Activated B cell treated with CpG ODN at 0.5 μM for 24 hours (primary cell): ENCODE results near the gene LACTB. TPM values are rescaled to one million over a fixed set of nuclear protein-coding genes. Genes with fewer than 3 reads are reported as not detected.

Experiments used
- ATAC-seq: fragments of 200-7000 bp; cut with Tn5 transposase; one replicate; pipeline ENCODE4 v1.10.0; 2021; ENCODE audit warnings: low read depth, mild to moderate bottlenecking, moderate library complexity
- CTCF ChIA-PET: fragments of 350-600 bp; sonication (Branson Sonifier 250); formaldehyde crosslinking; loops from one replicate; lab custom pipeline; 2021; ENCODE audit warnings: antibody characterized with exemption; lab: Charles Lee
- POLR2A ChIA-PET: fragments of 350-600 bp; sonication (Branson Sonifier 250); formaldehyde crosslinking; loops from one replicate; lab custom pipeline; 2021; ENCODE audit warnings: antibody characterized with exemption; lab: Charles Lee
- DNase-seq: peaks from one replicate; pipeline ENCODE4 v3.0.0; 2022
- H3K27ac Mint-ChIP-seq: one replicate; pipeline ENCODE4 v1.8.0; 2020; ENCODE audit warnings: mixed read lengths
- H3K27me3 Mint-ChIP-seq: one replicate; pipeline ENCODE4 v1.8.0; 2021; ENCODE audit warnings: mixed read lengths
- H3K36me3 Mint-ChIP-seq: one replicate; pipeline ENCODE4 v1.8.0; 2021; ENCODE audit warnings: low read depth, mixed read lengths
- H3K4me1 Mint-ChIP-seq: one replicate; pipeline ENCODE4 v1.8.0; 2021; ENCODE audit warnings: mixed read lengths
- H3K4me3 Mint-ChIP-seq: one replicate; pipeline ENCODE4 v1.8.0; 2020; ENCODE audit warnings: mild to moderate bottlenecking, mixed read lengths
- H3K9me3 Mint-ChIP-seq: one replicate; pipeline ENCODE4 v1.8.0; 2020; ENCODE audit warnings: mixed read lengths
- intact Hi-C: fragments of 100-400 bp; cut with micrococcal nuclease; formaldehyde crosslinking; loops from one replicate; pipeline ENCODE4 v1.15.1; 2024
- total RNA-seq: library from RNA; stranded (reverse); gene quantifications from 2 replicates; pipeline ENCODE4 v1.2.3, GENCODE V29; 2022
- TF ChIP-seq, protein P1 (sequence below): fragments of 200-600 bp; IDR thresholded peaks from one replicate; pipeline ENCODE4 v1.8.0; 2022; ENCODE audit warnings: antibody characterized with exemption, mild to moderate bottlenecking

LACTB gene
- total RNA-seq, 1 donor from 2014 or later, result 28.1 TPM

DNA sequence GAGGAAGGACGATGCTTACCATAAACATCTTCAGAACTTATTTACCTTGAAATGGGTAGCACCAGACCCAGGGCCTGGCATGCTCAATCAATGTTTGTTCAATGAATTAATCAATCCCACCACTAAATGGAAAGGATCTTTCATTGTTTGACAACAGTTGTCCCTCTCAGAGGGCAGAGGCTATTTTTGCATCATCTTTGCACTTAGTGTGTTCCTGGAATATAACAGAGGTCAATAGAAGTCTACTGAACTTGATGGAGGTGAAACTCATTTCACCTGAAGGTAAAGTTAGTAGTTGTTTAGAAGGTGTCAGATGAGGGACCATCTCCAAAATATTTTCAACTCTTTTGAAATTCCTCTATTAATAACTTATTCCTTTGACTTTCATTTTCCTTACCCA lies 36.9 kb upstream of the LACTB start:
- H3K27me3 Mint-ChIP-seq, result peaks cover 11% of the 10 kb centered on the region
- H3K4me1 Mint-ChIP-seq, result no peaks in the 10 kb centered on the region
- TF ChIP-seq, protein P1, sequence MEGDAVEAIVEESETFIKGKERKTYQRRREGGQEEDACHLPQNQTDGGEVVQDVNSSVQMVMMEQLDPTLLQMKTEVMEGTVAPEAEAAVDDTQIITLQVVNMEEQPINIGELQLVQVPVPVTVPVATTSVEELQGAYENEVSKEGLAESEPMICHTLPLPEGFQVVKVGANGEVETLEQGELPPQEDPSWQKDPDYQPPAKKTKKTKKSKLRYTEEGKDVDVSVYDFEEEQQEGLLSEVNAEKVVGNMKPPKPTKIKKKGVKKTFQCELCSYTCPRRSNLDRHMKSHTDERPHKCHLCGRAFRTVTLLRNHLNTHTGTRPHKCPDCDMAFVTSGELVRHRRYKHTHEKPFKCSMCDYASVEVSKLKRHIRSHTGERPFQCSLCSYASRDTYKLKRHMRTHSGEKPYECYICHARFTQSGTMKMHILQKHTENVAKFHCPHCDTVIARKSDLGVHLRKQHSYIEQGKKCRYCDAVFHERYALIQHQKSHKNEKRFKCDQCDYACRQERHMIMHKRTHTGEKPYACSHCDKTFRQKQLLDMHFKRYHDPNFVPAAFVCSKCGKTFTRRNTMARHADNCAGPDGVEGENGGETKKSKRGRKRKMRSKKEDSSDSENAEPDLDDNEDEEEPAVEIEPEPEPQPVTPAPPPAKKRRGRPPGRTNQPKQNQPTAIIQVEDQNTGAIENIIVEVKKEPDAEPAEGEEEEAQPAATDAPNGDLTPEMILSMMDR, result no peak
- DNase-seq (no peak), ATAC-seq (no peak)
- H3K9me3 Mint-ChIP-seq, result no peaks in the 10 kb centered on the region
- ChIA-PET CTCF (no interaction called here), POLR2A (no interaction called here)
- H3K36me3 Mint-ChIP-seq, result no peaks in the 10 kb centered on the region
- no peak overlapping the region for H3K4me3 Mint-ChIP-seq
- no peak overlapping the region for H3K27ac Mint-ChIP-seq
- intact Hi-C loops, result no loop called here

DNA sequence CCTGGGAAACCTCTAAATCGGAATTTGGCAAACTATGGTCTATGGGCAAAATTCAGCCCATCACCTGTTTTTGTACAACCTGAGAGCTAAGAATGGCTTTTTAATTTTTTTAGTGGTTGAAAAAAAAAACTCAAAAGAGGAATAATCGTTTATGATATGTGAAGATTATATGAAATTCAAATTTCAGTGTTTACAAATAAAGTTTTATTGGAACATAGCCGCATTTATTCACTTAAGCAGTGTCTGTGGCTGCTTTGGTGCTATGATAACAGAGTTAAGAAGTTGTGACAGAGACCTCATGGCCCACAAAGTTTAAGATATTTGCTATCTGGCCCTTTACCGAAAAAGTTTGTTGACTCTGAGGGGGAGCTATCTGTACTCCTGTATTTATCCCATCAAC lies 36.4 kb upstream of the LACTB start:
- H3K36me3 Mint-ChIP-seq, result no peaks in the 10 kb centered on the region
- H3K4me3 Mint-ChIP-seq, result no peak overlapping the region
- POLR2A ChIA-PET, result no interaction called here
- no peaks in the 10 kb centered on the region for H3K9me3 Mint-ChIP-seq
- ATAC-seq (no peak), DNase-seq (no peak)
- H3K4me1 Mint-ChIP-seq, result no peaks in the 10 kb centered on the region
- H3K27ac Mint-ChIP-seq, result no peak overlapping the region
- H3K27me3 Mint-ChIP-seq, result peaks cover 7% of the 10 kb centered on the region
- CTCF ChIA-PET, result no interaction called here
- TF ChIP-seq, protein P1, result no peak
- intact Hi-C loops, result no loop called here

DNA sequence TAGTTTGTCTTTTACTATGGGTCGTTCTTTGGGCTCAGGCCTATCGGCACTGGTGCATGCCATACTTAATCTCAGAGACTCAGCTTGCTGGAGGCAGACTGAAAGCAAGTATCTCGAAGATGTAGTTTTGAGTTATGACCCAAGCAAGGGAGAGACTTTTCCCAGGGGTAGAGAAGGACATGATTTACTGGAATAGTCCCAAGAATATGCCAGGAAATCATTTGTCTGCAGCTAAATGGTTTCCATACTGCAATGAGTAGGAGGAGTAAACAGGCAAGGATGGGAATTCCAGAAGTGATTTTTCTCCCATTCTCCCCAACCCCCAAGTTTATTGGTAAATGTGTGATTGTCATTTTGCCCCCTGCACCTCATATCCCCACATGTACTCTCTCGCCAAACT lies 35.4 kb upstream of the LACTB start:
- H3K27ac Mint-ChIP-seq, result no peak overlapping the region
- H3K4me1 Mint-ChIP-seq, result no peaks in the 10 kb centered on the region
- ChIA-PET POLR2A (no interaction called here), CTCF (no interaction called here)
- no peak overlapping the region for H3K4me3 Mint-ChIP-seq
- H3K9me3 Mint-ChIP-seq, result no peaks in the 10 kb centered on the region
- DNase-seq (no peak), ATAC-seq (no peak)
- H3K36me3 Mint-ChIP-seq, result no peaks in the 10 kb centered on the region
- TF ChIP-seq, protein P1, result no peak
- intact Hi-C loops, result no loop called here
- peaks cover 3% of the 10 kb centered on the region for H3K27me3 Mint-ChIP-seq

DNA sequence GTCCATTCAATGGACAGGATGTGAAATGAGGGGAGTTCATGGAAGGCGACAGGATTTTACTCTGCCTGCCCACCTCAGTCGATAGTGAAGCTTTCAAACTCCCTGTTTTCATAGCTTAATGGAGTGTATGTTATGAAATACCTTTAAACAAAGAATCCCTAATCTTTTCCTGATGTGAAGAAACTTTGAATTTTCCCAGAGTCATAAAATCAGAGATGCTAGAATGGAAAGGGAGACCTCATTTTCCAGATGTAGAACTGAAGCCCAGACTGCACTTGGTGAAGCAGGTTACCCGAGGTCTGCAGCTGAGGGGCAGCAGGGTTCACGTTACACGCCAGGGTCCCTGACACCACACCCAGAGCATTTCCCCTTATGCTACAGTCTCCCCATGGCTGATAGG lies 34.7 kb upstream of the LACTB start:
- Mint-ChIP-seq H3K4me3 (no peak overlapping the region), H3K36me3 (no peaks in the 10 kb centered on the region), H3K27ac (no peak overlapping the region), H3K27me3 (no peaks in the 10 kb centered on the region), H3K4me1 (no peaks in the 10 kb centered on the region), H3K9me3 (no peaks in the 10 kb centered on the region)
- ChIA-PET POLR2A (no interaction called here), CTCF (no interaction called here)
- DNase-seq, result no peak
- intact Hi-C loops, result no loop called here
- no peak for ATAC-seq
- TF ChIP-seq, protein P1, result no peak

DNA sequence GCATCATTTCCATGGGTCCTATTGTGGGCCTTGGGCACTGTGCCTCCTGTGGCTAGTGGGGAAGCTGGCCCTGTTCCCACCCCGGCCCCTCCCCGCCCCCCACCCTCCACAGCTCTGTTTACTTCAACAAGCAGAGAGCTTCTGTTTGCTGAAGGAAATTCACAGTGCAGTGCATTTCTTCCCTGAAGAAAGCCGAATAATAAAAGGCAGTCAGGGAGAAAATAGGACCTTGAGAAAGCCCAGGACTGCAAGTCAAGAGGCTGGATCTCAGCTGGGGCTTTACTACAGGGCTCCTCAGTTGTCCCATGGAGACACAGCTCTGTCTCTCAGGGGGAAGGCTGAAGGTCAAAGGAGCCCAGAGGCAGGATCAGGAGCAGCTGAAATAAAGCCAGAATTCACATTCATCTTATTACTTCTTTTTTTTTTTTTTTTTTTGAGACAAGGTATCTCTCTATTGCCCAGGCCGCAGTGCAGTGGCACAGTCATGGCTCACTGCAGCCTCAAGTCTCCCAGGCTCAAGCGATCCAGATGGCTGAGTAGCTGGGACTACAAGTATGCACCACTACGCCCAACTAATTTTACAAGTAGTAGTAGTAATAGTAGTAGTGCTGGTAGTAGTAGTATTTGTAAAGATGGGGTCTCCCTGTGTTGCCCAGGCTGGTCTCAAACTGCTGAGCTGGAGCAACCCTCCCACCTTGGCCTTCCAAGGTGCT lies 33.0 kb upstream of the LACTB start:
- ATAC-seq (no peak), DNase-seq (no peak)
- Mint-ChIP-seq H3K4me1 (peaks cover 3% of the 10 kb centered on the region), H3K27ac (no peak overlapping the region), H3K27me3 (no peaks in the 10 kb centered on the region), H3K36me3 (no peaks in the 10 kb centered on the region), H3K9me3 (no peaks in the 10 kb centered on the region), H3K4me3 (no peak overlapping the region)
- intact Hi-C loops, result no loop called here
- CTCF ChIA-PET, result no interaction called here
- TF ChIP-seq, protein P1, result no peak
- POLR2A ChIA-PET, result no interaction called here
